Stimulated activated CD4-positive, alpha-beta T cell treated with anti-CD3 and anti-CD28 coated beads, TNF-alpha, amount 100 ng/mL, for 1 hour (primary cell): ENCODE measurements around the gene SERGEF.

ENCODE experiments used
- DNase-seq, 3 donors: peaks; one replicate each; pipeline ENCODE4 v3.0.0-alpha.2; 2020; ENCODE audit warnings: low read depth in 3 of 3, low spot score in 1 of 3

Gene SERGEF

DNA sequence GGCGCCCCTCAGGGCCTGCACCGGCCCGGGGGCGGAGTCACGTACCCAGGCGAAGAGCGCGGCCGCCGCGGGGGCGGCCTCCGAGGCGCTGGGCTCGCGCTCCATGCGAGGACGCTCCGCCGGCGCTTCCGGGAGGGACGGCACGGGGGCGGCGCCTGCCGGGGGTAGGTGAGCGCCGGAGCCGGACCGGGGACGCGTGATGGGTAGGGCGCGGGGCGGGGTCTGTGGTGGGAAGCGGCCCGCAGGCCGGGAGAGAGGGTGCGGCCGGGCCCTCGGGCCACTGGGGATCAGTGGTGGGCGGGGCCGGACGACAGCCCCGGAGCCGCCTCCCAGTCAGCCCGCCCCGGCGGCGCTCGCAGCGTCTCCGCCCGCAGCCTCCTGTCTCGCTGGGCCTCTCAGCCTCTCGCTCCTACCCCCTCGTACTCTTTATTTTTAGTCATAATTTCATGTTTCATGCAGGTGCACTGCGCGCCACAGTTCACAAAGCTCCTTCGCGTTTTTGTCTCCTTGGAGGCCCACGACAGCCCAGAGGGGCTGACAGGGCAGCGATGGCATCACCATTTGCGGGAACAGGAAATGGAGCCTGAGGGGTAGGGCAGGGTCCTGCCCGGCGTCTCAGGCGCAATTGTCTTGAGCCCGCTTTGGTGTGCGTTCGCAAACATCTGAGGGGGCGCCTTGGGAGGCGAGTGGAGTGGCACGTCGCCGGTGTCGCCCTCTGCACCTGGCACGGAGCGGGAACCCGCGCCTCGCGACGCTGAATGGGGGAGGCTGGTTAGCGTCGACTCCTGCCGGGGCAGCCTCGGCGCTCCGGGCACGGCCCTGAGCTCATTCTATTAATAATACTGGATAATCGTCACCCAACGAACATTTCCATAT, at the start of gene SERGEF:
SERGEF (minus strand) TSS at position 142 of the 876 bp plus-strand sequence; CDS start at position 105, 37 bp downstream.
- peak; percentile 79 to 86 (median 84) for DNase-seq

DNA sequence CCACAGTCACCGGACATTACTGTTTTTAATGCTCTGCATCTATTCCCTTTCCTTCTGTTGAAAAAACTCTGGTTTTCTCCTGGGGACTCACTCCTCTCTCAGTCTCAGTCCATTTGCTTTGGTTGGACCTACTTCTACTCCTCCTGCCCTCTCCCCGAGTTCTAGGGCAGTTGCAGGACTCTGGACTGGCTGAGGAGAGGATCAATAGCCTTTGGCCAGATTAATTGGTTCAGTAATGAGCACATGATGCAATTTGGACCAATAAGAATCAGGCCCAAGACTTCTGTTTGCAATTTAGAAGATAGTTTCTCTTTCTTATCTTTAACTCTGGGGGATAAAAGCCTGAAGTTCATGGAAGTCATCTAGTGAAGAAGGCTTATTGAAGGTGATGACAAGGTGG, 48.5 kb upstream of the SERGEF start:
- no peak for DNase-seq

DNA sequence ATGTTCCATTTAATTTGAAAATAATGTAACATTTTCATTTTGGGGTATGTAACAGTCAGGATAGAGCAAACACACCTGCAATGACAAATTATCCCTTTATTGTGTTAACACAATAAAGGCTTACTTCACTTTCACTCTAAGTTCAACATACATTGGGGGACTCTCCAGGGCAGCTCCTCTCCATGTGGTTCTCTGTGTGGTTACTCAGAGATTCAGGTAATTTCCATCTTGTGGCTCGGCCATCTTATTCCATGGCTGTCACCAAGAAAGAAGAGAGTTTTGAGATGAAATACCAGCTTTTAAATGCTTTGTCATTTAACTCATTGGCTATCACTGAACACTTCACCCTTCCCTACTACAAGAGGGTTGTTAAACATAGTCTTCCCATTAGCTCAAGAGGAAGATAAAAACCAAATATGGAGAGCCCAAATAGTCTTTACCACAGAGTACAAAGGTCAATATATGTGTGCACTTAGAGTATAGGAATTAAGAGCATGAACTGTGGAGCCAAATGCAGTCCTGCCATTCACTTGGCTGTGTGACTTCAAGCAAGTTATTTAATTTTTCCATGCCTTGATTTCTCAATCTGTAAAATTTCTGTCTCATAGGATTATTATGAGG, 43.8 kb upstream of the SERGEF start:
- DNase-seq, result no peak

DNA sequence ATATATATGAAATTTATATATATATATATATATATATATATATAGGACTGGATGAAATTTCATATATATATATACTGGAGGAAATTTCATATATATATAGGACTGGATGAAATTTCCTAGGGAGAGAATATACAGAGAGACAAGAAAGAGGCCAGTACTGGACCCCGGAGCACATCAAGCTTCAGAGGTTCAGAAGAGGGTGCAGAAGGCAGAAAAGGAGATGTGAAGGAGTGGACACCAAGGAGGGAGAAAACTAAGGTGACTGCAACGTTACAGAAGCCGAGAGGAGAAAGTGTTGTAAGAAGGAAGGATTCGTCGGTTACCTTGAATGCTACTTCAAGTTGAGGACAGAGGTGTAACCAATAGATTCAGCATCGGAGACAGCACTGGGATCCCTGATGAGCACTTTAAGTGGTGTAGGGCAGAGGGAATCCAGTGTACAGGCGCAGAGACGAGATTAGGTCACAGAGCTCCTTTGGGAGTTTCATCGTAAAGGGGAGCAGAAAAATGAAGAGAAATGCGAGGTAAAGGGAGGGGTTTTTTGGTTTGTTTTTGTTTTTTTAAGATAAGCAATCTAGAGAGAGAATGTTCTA, 41.8 kb upstream of the SERGEF start:
- DNase-seq, result no peak

DNA sequence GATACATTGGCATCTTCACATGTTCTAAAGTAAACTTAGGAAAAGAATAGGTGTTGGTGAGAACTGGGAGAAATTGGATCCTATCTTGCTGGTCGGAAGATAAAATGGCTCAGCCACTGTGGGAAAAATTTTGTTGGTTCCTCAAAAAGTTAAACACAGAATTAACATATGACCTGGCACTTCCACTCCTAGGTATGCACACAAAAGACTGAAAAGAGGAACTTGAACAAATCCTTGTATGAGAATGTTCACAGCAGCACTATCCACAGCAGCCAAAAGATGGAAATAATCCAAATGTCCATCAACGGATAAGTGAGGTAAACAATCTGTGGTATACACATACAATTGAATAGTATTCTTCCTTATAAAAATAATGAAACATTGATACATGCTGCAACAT, 38.0 kb upstream of the SERGEF start:
- no peak for DNase-seq

DNA sequence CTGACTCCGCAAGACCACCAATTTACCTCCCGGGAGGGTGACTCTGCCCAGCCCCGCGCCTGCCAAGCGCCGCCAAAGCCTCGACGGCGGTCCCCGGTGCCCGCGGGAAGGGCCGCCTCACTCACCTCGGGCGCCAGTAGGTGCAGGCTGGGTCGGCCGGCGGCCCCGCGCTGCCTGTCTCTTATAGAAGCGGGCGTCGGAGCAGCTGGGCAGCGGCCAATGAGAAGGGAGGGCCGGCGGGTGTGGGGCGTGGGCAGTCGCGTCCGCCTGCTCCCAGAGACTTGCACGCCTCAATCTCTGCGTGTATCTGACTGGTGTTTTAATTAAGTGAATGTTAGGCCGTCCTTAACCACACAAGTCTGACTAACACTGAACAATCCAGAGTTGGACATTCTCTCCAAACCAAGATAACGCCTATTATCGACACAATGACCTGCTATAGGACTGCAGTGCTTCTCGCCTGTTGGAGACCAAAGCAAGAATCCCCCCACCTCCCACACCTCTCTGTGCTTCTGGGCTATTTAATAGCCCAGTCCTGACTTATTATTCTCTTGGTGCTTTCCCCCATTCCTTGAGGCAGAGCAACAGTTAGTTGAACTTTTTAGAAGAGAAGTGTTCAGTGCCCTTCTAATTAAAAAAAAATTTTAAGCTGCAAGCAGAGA, 33.4 kb upstream of the SERGEF start, which contains the start of gene TPH1:
TPH1 (minus strand) TSS at position 154 of the 662 bp plus-strand sequence. CDS start 5,507 bp downstream, outside the sequence.
- DNase-seq, result no peak

DNA sequence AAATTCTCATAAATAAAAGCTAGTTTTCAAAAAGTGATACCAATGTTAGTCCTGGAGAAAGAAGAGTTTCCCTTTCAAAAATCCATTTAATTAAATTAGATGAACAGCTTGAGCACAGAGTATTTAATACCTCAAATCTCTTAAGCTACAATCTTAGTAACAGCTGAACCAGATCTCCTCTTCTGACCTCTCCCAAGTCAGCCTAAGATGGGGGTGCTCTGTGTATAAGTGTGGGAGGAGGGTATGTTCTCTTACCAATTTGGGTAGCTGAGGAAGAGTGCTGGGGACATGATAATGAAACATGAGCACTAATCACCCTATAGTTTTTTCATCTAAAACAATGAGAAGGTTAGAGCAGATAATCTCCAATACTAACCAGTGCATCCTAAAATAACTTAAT, 23.6 kb upstream of the SERGEF start:
- DNase-seq, result no peak

DNA sequence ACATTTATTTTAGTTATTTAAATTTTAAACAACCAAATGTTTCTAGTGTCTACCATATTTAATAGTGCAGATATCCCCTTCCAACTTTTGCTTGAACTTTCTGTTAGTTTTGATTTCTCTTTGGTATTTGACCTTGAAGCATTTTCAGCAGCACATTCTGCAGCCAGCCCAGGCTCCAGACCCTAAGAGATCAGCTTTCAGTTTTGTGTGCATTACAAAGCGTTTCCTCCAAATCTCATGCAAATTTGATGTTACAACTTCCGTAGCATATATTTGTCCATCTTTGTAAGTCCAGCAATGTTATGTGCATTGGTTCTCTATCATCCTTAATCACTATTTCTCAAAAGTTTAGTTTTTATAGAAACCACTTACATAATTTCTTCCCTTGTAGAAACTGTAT, 14.6 kb upstream of the SERGEF start:
- DNase-seq, result no peak

DNA sequence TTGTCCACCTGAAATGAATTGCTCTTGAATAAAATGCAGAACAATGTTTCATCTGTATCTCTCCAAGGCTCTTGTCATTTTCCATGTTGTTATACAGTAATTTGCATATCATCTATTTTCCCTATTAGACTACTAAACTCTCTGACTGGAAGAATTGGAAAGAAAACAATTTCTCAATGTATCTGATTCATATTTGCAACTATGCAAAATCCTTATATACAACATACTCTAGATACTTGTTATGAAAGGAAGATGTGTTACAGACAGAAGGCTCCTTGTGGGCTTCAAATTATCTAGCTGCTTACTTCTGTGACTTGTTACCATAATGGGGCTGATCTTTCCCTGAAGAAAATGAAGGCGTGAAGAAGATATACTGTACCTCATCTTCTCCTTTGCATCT, 9.6 kb upstream of the SERGEF start:
- no peak for DNase-seq

DNA sequence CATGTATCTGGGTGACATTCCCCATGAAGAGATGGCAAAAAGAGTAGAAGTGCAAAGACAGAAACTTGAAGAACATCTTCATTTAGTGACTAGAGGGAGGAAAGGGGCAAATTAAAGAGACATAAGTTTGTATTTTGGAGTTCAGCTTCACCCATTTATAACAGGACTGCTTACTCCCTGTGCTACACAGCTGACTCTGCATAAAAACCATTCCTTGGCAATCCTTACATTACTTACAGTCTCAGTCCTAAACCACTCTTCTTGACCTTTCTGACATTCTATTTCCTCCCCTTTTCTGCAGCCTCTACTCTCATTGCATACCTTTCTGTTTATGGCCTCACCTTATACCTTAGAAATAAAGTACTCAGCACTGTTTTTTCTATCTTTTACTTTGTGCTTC, 6.8 kb upstream of the SERGEF start:
- DNase-seq, result no peak

DNA sequence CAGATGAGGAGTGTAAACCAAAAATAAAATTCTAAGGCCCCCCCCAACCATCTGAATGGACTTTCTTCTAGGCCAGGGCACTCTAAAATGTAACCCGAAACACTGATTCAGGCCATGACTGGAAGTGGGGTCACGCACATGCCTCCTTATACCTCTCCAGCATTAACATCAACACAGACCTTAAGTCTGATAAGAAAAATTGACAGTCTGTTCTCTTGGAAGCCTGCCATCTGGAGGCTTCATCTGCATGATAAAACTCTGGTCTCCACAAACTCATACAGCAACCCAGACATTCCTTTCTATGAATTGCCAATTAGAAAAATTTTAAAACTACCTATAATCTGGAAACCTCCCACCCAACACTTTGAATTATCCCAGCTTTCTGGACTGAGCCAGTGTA, 3.9 kb upstream of the SERGEF start:
- DNase-seq, result no peak

DNA sequence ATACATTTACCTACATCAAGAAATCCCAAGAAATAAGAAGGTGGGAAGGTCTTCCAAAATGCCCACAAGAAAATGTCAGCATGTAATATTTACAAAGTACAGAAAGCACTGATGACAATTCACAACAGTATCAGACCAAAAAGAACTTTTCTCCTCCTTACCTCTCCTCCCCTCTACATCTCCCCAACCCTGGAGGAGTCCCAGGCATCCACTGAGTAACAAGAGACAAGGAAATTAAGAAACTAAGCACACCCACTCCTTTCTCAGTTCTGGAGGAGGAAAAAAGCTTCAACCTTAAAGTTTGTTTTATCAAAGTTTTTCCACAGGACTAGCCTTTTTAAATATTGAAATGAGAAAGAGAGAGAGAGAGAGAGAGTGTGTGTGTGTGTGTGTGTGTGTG, 2.0 kb upstream of the SERGEF start:
- DNase-seq, result no peak

DNA sequence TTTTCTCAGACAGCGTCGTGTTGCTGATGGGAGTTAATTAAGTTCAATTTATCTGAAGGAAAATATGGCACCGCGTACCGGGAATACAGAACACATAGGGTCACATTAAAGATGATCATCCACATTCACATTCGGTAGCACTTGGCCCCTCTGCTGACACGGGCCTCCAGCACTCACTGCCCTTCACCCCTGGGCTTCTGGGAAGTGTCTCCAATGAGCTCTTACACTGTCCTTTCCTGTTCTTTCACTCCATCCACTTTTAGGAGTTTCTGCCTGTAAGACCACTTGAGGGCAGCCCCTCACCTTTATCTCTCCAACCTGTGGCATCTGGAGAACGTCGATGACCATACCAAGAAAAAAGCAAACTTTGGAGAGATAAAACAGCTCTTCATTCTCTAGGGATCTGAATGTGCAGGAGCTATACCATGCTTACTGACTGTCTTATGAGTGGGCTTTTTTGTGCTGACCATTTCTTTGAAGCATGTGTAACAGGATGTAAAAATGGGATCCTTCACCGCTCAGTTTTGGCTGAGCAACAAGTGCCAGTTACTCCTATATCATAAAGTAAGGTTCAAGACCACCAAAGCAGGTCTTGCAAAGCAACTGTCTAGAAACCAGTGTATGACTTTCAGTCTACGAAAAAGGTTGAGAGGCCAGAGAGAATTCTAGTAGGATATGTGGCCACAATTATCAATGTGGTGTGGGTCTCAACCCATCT, 1.1 kb upstream of the SERGEF start:
- DNase-seq, result no peak

DNA sequence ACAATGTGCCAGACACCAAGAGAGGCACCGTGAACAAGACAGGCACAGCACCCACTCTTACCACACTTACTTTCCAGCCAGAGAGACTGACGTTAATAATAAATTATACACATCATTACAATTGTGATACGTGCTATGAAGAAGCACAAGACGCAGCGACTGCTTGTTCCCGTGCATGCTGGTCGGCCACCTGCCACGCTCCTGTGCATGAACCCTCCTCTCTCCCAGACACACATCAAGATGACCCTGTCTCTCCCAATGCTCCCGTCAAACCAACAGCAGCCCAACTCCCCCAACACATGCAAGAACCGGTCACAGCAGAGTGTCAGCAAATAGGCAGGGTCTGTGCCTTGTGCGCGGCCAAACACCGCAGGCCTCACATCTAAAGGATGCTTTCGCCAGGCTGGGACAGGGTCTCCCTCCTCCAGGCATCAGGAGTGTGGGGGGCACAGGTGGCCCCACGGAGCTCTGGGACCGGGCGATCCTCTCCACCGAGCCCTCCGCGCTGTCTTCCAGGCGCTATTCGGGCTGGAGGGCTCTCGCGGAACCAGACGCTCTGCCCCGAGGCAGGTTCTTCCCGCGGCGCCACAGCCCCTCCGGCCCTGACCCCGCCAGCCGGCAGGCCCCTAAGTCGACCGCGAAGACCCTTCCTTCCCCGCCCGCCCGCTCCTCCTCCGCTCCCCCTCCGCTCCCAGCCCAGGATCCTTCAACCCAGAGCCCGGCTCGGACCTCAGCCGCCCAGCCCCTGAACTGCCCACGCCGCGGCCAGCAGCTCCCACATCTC, 533 bp downstream of the SERGEF start:
- peak in 1 of 3 donors; percentile 5 for DNase-seq

DNA sequence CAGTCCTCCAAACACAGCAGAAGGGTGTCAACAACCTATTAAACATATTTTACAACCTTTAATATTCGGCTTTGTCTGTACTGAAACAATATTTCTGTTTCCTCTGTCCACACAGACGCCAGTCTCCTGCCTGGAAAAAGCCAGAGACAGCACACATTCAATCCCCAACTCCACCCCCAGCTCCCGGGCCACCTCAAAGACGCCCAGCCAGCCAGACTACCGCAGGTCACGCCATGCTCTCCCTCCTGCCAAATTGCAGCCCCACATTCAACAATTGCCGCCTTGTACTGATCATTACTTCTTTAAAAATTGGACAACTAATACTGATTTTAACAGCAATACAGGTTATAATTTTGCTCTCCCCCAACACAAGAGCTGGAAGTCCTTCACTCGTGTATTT, 1.2 kb downstream of the SERGEF start:
- no peak for DNase-seq

DNA sequence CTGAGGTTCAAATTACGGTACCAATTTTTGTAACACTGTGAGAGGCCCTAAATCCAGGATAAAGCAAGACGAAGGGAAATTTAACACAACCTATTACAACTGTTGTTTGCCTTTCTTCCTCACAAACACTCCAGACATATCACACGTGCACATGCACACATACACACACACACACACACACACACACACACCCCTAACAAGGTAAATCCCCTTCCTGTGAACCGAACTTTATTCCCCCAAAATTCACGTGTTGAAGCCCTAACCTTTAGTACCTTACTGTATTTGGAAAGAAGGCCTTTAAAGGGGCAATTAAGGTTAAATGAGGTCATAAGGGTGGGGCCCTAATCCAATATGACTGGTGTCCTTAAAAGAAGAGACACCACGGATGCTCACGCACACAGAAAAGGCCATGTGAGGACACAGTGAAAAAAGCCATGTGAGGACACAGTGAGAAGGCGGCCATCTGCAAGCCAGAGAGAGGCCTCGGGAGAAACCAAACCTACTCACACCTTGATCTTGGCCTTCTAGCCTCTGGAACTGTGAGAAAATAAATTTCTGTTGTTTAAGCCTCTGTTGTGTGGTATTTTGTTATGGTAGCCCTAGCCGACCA, 1.8 kb downstream of the SERGEF start:
- DNase-seq, result no peak

DNA sequence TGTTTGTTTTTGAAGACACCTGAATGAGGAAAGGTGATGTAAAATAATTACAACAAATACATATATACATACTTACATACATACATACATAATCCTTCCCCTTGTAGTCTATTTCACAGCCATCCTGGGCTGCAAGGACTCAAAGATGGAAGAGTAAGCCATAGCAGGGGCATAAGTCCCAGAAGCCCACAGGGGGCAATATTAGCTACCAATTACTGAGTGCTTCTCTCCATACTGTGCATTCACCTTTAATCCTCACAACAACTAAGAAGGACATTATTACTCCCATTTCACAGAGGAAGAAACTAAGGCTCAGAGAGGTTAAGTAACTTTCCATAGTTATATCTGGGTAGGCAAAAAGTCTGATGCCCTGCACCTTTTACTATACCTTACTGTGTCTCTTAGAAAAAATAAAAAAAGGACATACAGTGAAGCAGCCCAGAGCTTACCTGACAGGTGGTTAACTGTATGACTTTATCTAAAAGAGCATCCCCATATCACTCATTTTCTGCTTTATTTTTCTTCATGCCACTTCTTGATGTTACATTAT, 2.7 kb downstream of the SERGEF start:
- DNase-seq, result no peak

DNA sequence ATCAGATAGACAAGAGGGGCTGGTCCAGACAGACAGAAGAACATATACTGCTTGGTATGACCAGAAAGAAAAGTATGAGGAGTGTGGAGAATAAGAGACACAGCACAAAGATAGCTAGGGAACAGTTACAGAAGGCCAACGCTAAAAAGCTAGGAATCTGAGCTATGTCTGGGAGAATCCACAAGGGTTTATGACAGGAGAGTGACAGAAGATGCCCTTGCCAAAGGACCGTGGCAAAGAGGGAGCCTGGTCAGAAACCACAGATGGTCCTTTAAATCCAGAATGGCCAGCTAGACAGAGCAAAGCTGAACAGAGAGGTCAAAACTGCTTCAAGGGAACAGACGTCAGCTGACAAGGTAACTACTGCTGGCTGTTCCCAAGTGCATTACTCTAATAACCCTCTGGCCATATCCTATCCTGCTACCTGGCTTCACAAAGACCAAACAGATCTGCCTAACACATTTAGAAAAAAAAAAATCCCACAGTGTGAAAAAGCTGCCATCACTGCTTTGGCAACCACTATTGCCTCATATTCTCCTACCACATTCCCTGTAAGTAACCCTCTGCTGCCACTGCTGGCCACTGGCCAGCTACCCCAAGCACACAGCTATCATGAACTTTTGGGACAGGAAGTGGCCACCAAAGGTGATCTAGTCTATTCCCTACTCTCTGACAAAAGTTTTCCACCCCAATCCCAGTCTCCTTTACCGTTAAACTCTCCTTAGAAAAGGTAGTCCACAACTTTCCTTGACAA, 7.3 kb downstream of the SERGEF start:
- no peak for DNase-seq

DNA sequence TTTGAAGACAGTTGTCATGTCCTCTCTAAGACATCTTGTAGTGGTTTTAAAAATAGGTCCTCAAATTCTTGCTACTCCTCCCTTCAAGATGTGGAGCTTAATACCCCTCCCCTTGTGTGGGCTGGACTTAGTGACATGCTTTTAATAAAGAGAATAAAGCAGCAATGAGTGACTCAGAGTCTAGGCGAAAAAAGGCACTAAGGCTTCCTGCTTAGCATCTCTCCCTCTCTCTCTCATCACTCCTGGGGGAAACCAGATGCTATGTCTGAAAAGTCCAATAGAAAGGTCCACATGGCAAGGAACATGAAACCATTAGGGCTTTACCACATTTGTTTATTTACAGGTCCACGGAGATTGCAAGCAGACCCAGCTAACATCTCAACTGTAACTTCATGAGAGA, 11.7 kb downstream of the SERGEF start:
- no peak for DNase-seq
